Measurements from ENCODE around the gene MEIS2.

Gene MEIS2

DNA sequence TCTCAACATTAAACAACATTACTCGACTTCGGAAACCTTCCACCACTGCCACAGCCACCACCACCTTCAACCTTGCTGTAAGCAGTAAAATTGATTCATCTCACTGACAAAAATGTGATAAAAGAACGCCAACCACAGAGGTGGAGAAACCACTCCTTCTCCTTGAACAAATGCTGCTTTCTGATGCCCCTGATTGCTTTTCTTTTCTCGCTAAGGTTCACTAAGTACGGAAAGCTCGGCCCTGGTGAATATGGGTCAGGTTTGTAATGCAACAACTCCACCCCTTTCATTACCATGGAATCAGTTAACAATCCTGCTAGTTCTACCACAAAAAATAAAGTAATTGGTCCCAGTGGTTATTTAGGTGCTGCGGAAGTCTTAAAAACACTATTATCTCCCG lies 44.9 kb downstream of the MEIS2 start:
- H3K27ac ChIP-seq (ENCODE audit: low read depth, low read length, severe bottlenecking), result no peak overlapping the region
- no peaks in the 10 kb centered on the region for H3K4me1 ChIP-seq (ENCODE audit: control insufficient read depth, insufficient read depth, low read length, poor library complexity, severe bottlenecking)
- H3K36me3 ChIP-seq (ENCODE audit: control insufficient read depth, insufficient read depth, low read length), result peaks cover 42% of the 10 kb centered on the region
- no peaks in the 10 kb centered on the region for H3K9me3 ChIP-seq (ENCODE audit: control insufficient read depth, low read length)
- WGBS, 2 experiments (ENCODE audit: insufficient coverage in 2 of 2), result 82 to 94% methylated on average over 2 to 5 of the region's 8 CpGs
- H3K4me3 ChIP-seq (ENCODE audit: extremely low read depth, insufficient read depth, low read length, poor library complexity, severe bottlenecking), result no peak overlapping the region

DNA sequence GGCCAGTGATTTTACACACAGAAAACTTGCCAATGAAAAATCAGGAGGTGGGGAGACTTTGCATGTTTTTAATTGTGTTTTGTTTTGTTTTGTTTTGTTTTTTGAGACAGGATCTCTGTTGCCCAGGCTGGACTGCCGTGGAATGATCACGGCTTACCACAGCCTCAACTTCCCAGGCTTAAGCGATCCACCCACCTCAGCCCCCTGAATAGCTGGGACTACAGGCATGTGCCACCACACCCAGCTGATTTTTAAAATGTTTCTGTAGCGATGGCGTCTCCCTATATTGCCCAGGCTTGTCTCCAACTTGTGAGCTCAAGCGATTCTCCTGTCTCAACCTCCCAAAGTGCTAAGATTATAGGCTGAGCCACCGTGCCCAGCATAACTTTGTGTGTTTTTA lies 46.0 kb downstream of the MEIS2 start:
- WGBS, 2 experiments (ENCODE audit: insufficient coverage in 2 of 2), result 93 to 94% methylated on average over 3 to 6 of the region's 7 CpGs
- Histone ChIP-seq H3K4me1 (ENCODE audit: control insufficient read depth, insufficient read depth, low read length, poor library complexity, severe bottlenecking) (no peaks in the 10 kb centered on the region), H3K36me3 (ENCODE audit: control insufficient read depth, insufficient read depth, low read length) (peaks cover 35% of the 10 kb centered on the region), H3K27ac (ENCODE audit: low read depth, low read length, severe bottlenecking) (no peak overlapping the region), H3K9me3 (ENCODE audit: control insufficient read depth, low read length) (no peaks in the 10 kb centered on the region), H3K4me3 (ENCODE audit: extremely low read depth, insufficient read depth, low read length, poor library complexity, severe bottlenecking) (no peak overlapping the region)

DNA sequence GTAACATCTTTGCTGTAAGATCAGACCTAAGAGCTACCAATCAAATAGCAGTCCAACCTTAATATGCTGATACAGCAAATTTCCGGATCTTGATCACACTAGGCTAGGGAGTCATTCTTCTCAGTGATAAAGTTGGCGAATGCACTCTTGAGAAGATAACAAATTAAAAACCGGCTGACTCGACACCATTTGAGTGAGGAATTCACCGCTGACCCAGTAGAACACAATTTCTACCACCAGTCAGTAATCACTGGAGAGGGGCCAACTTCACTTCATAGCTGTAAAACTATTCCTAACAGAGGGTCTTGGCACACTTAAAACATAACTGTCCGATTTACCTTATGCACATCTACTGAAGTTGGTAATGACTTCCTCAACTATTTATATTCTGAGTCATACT lies 47.2 kb downstream of the MEIS2 start:
- Histone ChIP-seq H3K9me3 (ENCODE audit: control insufficient read depth, low read length) (no peaks in the 10 kb centered on the region), H3K36me3 (ENCODE audit: control insufficient read depth, insufficient read depth, low read length) (peaks cover 39% of the 10 kb centered on the region), H3K4me3 (ENCODE audit: extremely low read depth, insufficient read depth, low read length, poor library complexity, severe bottlenecking) (no peak overlapping the region), H3K4me1 (ENCODE audit: control insufficient read depth, insufficient read depth, low read length, poor library complexity, severe bottlenecking) (no peaks in the 10 kb centered on the region), H3K27ac (ENCODE audit: low read depth, low read length, severe bottlenecking) (no peak overlapping the region)
- WGBS, 2 experiments (ENCODE audit: insufficient coverage in 2 of 2), result 85 to 100% methylated on average over 4 to 6 of the region's 6 CpGs

DNA sequence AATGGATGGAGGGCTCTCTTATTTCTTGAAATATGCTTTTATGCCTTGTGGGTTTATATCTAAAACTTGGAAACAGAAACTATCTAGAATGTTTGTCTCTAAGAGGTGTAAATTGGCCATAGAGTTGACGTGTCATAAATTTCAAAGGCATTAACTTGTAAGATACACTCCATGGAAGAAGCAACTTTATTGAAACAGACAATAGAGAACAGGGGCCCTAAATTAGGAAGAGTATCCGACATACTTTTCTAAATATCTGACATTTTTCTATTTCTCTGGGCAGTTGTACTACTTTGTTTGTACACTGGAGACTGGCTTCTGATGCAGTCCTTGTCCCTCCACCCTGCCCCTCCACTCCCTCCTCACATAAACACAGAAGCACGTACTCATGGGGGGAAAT lies 50.0 kb downstream of the MEIS2 start:
- no peaks in the 10 kb centered on the region for H3K9me3 ChIP-seq (ENCODE audit: control insufficient read depth, low read length)
- peaks cover 17% of the 10 kb centered on the region for H3K4me1 ChIP-seq (ENCODE audit: control insufficient read depth, insufficient read depth, low read length, poor library complexity, severe bottlenecking)
- no peak overlapping the region for H3K27ac ChIP-seq (ENCODE audit: low read depth, low read length, severe bottlenecking)
- peaks cover 28% of the 10 kb centered on the region for H3K36me3 ChIP-seq (ENCODE audit: control insufficient read depth, insufficient read depth, low read length)
- WGBS, 2 experiments (ENCODE audit: insufficient coverage in 2 of 2), result 100% methylated on average over 1 of the region's 3 CpGs; no CpG with 5 or more reads in 1 of the 2 experiments
- H3K4me3 ChIP-seq (ENCODE audit: extremely low read depth, insufficient read depth, low read length, poor library complexity, severe bottlenecking), result no peak overlapping the region

DNA sequence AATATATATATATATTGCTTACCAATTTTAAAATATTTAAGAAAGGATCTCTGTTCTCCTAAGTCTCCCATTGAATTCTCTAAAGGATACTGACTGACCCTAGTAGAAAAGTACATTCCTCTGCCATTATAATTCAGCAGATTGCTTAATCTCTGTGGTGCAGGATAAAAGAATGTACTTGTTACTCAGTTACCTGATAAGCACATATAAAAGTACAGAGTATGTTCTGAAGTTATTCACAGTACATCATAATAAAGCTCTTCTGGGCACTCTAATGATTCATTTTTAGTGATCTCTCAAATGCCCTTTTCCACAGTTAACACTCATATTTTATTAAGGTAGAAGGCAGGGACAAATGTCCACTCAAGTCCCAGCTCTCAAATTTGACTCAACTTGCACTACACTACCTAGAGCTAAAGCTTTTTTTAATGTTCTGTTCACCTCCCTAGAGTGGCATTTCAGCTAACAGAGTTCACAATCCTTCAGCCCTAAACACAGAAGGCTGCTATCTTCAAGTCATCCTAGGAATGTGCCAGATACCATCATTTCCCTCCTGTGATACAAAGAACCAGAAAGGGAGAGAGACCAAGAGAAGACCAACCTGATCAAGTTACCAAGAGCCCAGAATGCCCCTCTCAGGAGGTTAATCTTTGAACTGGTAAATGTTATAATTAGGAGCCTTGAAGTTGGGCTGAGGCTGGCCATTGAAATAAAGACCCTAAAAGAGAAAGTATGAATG lies 53.3 kb downstream of the MEIS2 start:
- Histone ChIP-seq H3K4me1 (ENCODE audit: control insufficient read depth, insufficient read depth, low read length, poor library complexity, severe bottlenecking) (peaks cover 22% of the 10 kb centered on the region), H3K27ac (ENCODE audit: low read depth, low read length, severe bottlenecking) (peak overlapping the region; percentile 75), H3K9me3 (ENCODE audit: control insufficient read depth, low read length) (no peaks in the 10 kb centered on the region), H3K36me3 (ENCODE audit: control insufficient read depth, insufficient read depth, low read length) (peaks cover 28% of the 10 kb centered on the region), H3K4me3 (ENCODE audit: extremely low read depth, insufficient read depth, low read length, poor library complexity, severe bottlenecking) (no peak overlapping the region)

DNA sequence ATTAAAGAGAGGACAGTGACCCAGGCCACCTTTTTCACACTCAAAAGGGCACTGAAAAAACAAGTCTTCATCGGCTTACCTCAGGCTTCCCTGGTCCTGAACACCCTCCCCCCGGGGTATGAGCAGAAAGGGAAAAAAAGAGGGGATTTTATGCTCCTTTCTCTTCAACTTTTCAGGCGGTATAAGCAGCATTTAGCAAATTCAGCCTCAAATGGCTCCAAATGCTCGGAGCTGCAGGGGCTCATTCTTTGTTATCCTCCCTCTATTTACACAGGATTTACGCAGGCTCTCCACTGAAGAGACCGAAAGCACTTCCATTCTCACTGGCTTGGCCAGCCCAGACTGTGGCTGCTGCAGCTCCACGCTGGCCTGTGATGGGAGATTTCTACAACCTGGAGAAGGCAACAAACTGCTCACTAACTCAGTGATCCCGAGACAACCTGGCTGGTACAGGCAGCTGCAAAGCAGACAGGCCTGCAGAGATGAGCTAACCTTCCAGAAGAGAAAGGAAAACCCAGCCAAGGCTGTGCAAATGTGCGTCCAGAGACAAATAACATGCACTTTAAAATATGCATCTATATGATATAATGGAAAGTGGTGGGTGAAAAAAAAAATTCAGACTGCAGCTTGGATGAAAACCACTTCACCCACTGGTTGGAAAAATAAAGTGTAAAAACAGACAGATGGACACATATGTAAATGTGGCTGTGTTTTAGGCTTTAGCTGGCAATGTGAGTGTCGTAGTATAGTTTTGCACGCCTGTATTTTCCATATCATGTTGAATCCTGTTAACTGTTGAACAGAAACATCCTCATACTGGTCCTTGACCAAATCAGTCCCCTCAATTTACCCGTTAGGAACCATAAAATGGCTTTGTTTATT lies 54.2 kb downstream of the MEIS2 start:
- Histone ChIP-seq H3K36me3 (ENCODE audit: control insufficient read depth, insufficient read depth, low read length) (peaks cover 32% of the 10 kb centered on the region), H3K27ac (ENCODE audit: low read depth, low read length, severe bottlenecking) (peak overlapping the region; percentile 11), H3K9me3 (ENCODE audit: control insufficient read depth, low read length) (no peaks in the 10 kb centered on the region), H3K4me3 (ENCODE audit: extremely low read depth, insufficient read depth, low read length, poor library complexity, severe bottlenecking) (no peak overlapping the region), H3K4me1 (ENCODE audit: control insufficient read depth, insufficient read depth, low read length, poor library complexity, severe bottlenecking) (peaks cover 22% of the 10 kb centered on the region)
- 15 to 25% methylated on average over 4 of the region's 12 CpGs for WGBS, 2 experiments (ENCODE audit: insufficient coverage in 2 of 2)

DNA sequence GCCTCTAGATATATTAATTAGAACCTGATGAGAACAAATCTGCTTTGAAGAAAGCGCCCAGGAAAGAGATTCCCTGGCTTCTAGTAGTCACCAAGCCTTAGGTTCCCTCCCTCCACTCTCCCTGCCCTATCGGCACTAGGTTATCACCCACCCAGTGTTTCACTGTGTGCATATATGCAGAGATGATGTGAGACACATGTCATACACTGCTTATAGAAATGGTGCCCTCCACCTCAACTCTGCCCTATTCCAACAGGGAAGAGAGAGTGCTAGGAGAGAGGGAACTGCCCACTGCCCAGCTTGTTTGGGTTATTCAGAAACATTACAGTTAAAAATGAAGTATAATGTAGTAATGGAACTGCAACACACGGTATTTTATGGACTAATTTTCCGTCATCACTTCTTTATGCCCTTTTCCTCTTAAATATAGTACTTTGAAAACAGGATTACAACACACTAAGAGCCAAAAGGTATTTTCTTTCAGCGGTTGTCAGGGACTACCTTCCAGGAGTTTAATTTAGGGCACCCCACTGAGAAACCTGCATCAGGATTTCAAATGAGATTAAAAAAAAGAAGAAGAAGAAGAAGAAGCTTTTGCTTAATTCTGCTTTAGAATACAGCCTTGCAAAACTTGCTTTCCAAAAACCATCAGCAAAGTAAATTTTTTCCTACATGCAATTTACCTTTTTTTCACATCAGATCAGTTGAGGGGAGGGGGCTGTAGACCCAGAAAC lies 55.3 kb downstream of the MEIS2 start:
- Histone ChIP-seq H3K9me3 (ENCODE audit: control insufficient read depth, low read length) (no peaks in the 10 kb centered on the region), H3K4me1 (ENCODE audit: control insufficient read depth, insufficient read depth, low read length, poor library complexity, severe bottlenecking) (peaks cover 27% of the 10 kb centered on the region), H3K36me3 (ENCODE audit: control insufficient read depth, insufficient read depth, low read length) (peaks cover 38% of the 10 kb centered on the region), H3K27ac (ENCODE audit: low read depth, low read length, severe bottlenecking) (no peak overlapping the region), H3K4me3 (ENCODE audit: extremely low read depth, insufficient read depth, low read length, poor library complexity, severe bottlenecking) (no peak overlapping the region)
- 40 to 72% methylated on average over 1 to 2 of the region's 5 CpGs for WGBS, 2 experiments (ENCODE audit: insufficient coverage in 2 of 2)

DNA sequence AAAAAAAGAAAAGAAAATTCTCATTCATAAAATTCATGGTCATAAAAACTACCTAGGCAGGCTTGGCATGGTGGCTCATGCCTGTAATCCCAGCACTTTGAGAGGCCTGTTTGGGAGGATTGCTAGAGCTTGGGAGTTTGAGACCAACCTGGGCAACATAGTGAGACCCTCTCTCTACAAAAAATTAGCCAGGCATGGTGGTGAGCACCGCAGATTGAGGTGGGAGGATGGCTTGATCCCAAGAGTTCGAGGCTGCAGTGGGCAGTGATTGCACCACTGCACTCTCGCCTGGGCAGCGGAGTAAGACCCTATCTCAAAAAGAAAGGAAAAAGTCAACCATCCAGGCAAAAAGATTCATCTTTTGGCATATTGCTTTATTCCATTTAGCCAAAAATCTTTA lies 58.5 kb downstream of the MEIS2 start:
- no peak overlapping the region for H3K4me3 ChIP-seq (ENCODE audit: extremely low read depth, insufficient read depth, low read length, poor library complexity, severe bottlenecking)
- WGBS, 2 experiments (ENCODE audit: insufficient coverage in 2 of 2), result 80 to 98% methylated on average over 4 of the region's 4 CpGs
- H3K4me1 ChIP-seq (ENCODE audit: control insufficient read depth, insufficient read depth, low read length, poor library complexity, severe bottlenecking), result peaks cover 31% of the 10 kb centered on the region
- no peaks in the 10 kb centered on the region for H3K9me3 ChIP-seq (ENCODE audit: control insufficient read depth, low read length)
- H3K27ac ChIP-seq (ENCODE audit: low read depth, low read length, severe bottlenecking), result no peak overlapping the region
- peaks cover 39% of the 10 kb centered on the region for H3K36me3 ChIP-seq (ENCODE audit: control insufficient read depth, insufficient read depth, low read length)

DNA sequence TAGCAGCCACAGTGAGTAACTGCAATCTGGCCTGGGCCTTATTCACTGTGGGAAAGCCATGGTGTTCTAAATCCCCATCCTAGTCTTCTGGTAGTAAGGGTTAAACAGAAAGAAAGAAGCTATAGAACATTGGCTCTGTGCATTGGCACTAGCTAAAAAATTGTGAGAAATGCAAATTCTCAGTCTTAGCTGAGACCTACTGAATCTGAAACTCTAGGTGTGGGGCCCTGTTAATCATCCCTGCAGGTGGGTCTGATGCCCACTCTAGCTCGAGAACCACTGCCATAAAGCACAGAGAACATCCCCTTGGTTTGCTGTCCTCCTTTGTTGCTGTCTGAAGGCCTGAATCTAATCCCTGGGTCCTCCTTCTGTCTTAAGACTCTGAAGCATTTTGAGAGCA lies 59.3 kb downstream of the MEIS2 start:
- H3K9me3 ChIP-seq (ENCODE audit: control insufficient read depth, low read length), result no peaks in the 10 kb centered on the region
- peaks cover 46% of the 10 kb centered on the region for H3K36me3 ChIP-seq (ENCODE audit: control insufficient read depth, insufficient read depth, low read length)
- no peak overlapping the region for H3K4me3 ChIP-seq (ENCODE audit: extremely low read depth, insufficient read depth, low read length, poor library complexity, severe bottlenecking)
- no peak overlapping the region for H3K27ac ChIP-seq (ENCODE audit: low read depth, low read length, severe bottlenecking)
- H3K4me1 ChIP-seq (ENCODE audit: control insufficient read depth, insufficient read depth, low read length, poor library complexity, severe bottlenecking), result peaks cover 24% of the 10 kb centered on the region
- WGBS, 2 experiments (ENCODE audit: insufficient coverage in 2 of 2), result 100% methylated on average over 1 of the region's 1 CpG

DNA sequence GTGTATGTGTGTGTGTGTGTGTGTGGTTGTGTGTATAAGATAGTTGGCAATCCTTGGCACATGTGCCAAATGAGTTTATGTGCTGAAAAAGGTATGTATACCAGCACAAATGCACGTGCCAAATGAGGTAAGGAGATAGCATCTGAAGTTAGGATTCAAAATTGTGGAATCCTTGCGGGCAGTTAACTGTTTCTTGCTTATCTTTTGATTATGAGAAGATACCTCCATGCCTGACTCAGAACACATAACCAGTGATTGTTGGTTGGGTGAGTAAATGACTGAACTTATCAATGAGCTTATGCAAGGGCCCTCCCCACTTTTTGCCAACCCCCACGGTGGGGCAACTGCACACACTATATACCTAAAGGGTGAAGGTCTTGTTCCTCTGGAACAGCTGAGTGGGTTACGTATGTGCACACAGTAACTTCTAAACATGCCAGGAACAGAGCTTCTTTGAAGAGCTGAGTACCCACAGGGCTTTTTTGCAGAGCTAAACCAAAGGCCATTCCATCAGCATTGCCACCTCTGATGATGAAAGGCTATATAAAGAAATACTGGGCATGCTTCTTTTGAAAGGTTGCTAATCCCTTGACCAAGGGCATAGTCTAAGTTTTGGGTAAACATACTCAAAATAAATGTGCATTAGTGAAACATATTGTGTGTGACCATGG lies 60.1 kb downstream of the MEIS2 start:
- peaks cover 49% of the 10 kb centered on the region for H3K36me3 ChIP-seq (ENCODE audit: control insufficient read depth, insufficient read depth, low read length)
- H3K27ac ChIP-seq (ENCODE audit: low read depth, low read length, severe bottlenecking), result no peak overlapping the region
- H3K9me3 ChIP-seq (ENCODE audit: control insufficient read depth, low read length), result no peaks in the 10 kb centered on the region
- WGBS, 2 experiments (ENCODE audit: insufficient coverage in 2 of 2), result 92 to 100% methylated on average over 2 of the region's 4 CpGs
- peaks cover 22% of the 10 kb centered on the region for H3K4me1 ChIP-seq (ENCODE audit: control insufficient read depth, insufficient read depth, low read length, poor library complexity, severe bottlenecking)
- no peak overlapping the region for H3K4me3 ChIP-seq (ENCODE audit: extremely low read depth, insufficient read depth, low read length, poor library complexity, severe bottlenecking)

Measured in mesodermal cell (in vitro differentiated cells).